K562 (cell line): ENCODE results near the gene ZCCHC3. TPM values are rescaled to one million over a fixed set of nuclear protein-coding genes. Genes with fewer than 3 reads are reported as not detected.

Source experiments
- ATAC-seq: fragments of 200-7000 bp; cut with Tn5 transposase; 3 replicates; pipeline ENCODE4 v1.9.1; 2020; ENCODE audit warnings: moderate library complexity
- BruUV-seq: library from RNA; stranded (reverse); fragments of 400-500 nt; replicated peaks from 2 replicates; lab custom pipeline; 2021; lab: Mats Ljungman, UMichigan
- CTCF ChIA-PET: fragments of 300-600 bp; formaldehyde crosslinking; extraction: SDS; loops from one replicate; lab custom pipeline; 2021; ENCODE audit warnings: low intra/inter-chr PET ratio; lab: Yijun Ruan, JAX
- POLR2A ChIA-PET: fragments of 300-600, 350-650 bp; sonication (Branson Sonifier 250); formaldehyde crosslinking; extraction: SDS; loops from one replicate; lab custom pipeline; 2021; ENCODE audit warnings: antibody characterized with exemption, inconsistent platforms; lab: Yijun Ruan, JAX
- DNase-seq, 4 experiments: peaks; one replicate each; pipeline versions ENCODE4 v3.0.0 to v3.0.0-alpha.2; 2011 to 2018; ENCODE audit warnings: low spot score in 3 of 4, mixed read lengths in 3 of 4; ENCODE audit errors: extremely low read depth in 1 of 4
- FAIRE-seq: peaks from 2 replicates; lab custom pipeline; 2011; peaks lifted over from hg19 to GRCh38; lab: Jason Lieb, UNC
- H2AFZ ChIP-seq: 2 replicates; pipeline ENCODE4 v1.6.0; 2011; ENCODE audit warnings: low read depth, low read length, control low read depth, inconsistent platforms
- H3K27ac ChIP-seq: fragments of 200-600 bp; 3 replicates; pipeline ENCODE4 v1.8.0; 2011; ENCODE audit warnings: low read depth, mild to moderate bottlenecking, control low read depth, inconsistent platforms, low read length, moderate library complexity, mixed read lengths; ENCODE audit errors: extremely low read depth
- H3K27me3 ChIP-seq, 2 experiments: fragments of 300-600 bp in 1 of 2; 2 replicates in 1 of 2; 3 replicates in 1 of 2; pipeline versions ENCODE4 v1.6.0 to v1.8.0; 2011; ENCODE audit warnings: inconsistent platforms in 2 of 2, low read length in 2 of 2, mild to moderate bottlenecking in 1 of 2, mixed read lengths in 1 of 2, moderate library complexity in 1 of 2; ENCODE audit not compliant: control insufficient read depth in 2 of 2, insufficient read depth in 2 of 2
- H3K36me3 ChIP-seq: fragments of 300-600 bp; 3 replicates; pipeline ENCODE4 v1.8.0; 2011; ENCODE audit warnings: mild to moderate bottlenecking, low read length, inconsistent platforms; ENCODE audit not compliant: control insufficient read depth, insufficient read depth
- H3K4me1 ChIP-seq, 2 experiments: fragments of 200-600 bp in 1 of 2; replicated peaks in 1 of 2; 2 replicates in 1 of 2; 3 replicates in 1 of 2; pipeline versions ENCODE4 v1.5.1 to v1.8.0; 2011; ENCODE audit warnings: inconsistent platforms in 2 of 2, low read length in 2 of 2, mild to moderate bottlenecking in 1 of 2, mixed read lengths in 1 of 2, moderate library complexity in 1 of 2; ENCODE audit not compliant: control insufficient read depth in 2 of 2, insufficient read depth in 2 of 2
- H3K4me2 ChIP-seq: 2 replicates; pipeline ENCODE4 v1.6.1; 2011; ENCODE audit warnings: low read length, control low read depth, inconsistent platforms, mixed read lengths; ENCODE audit not compliant: insufficient read depth
- H3K4me3 ChIP-seq: fragments of 200-600 bp; sonication (generic), shearing (Covaris generic); 2 replicates; pipeline ENCODE4 v1.5.1; 2016; ENCODE audit warnings: control low read depth, inconsistent platforms
- H3K79me2 ChIP-seq: fragments of 200-600 bp; 3 replicates; pipeline ENCODE4 v1.8.0; 2011; ENCODE audit warnings: low read length, inconsistent platforms; ENCODE audit not compliant: control insufficient read depth, insufficient read depth
- H3K9ac ChIP-seq, 2 experiments: 2 replicates each; pipeline versions ENCODE4 v1.6.0 to v1.6.1; 2011; ENCODE audit warnings: low read depth in 2 of 2, low read length in 2 of 2, control low read depth in 1 of 2, inconsistent platforms in 1 of 2, mild to moderate bottlenecking in 1 of 2, mixed read lengths in 1 of 2; ENCODE audit not compliant: insufficient read depth in 1 of 2
- H3K9me1 ChIP-seq: one replicate; pipeline ENCODE4 v1.6.0; 2011; ENCODE audit warnings: inconsistent platforms, mild to moderate bottlenecking, low read length, moderate library complexity; ENCODE audit not compliant: control insufficient read depth, insufficient read depth
- H3K9me3 ChIP-seq: replicated peaks from 2 replicates; pipeline ENCODE4 v1.5.1; 2011; ENCODE audit warnings: low read depth, low read length, inconsistent platforms; ENCODE audit not compliant: control insufficient read depth, insufficient read depth
- H4K20me1 ChIP-seq: replicated peaks from 2 replicates; pipeline ENCODE4 v1.6.1; 2011; ENCODE audit warnings: low read length, inconsistent platforms, mixed read lengths; ENCODE audit not compliant: control insufficient read depth, insufficient read depth
- CC2D1A ChIP-seq: fragments of 450-650 bp; IDR thresholded peaks from 2 replicates; pipeline ENCODE4 v1.6.1; 2017; ENCODE audit warnings: mild to moderate bottlenecking
- CREB3L1 ChIP-seq: fragments of 450-650 bp; IDR thresholded peaks from 2 replicates; pipeline ENCODE4 v1.6.1; 2014; ENCODE audit warnings: low read depth, mild to moderate bottlenecking, moderate library complexity, borderline replicate concordance
- HMG20B ChIP-seq: fragments of 250-450 bp; sonication (Bioruptor Pico); IDR thresholded peaks from 2 replicates; pipeline ENCODE4 v1.5.0; 2021; ENCODE audit warnings: mild to moderate bottlenecking
- HOXB6 ChIP-seq: fragments of 250-450 bp; sonication (Bioruptor Pico); IDR thresholded peaks from 2 replicates; pipeline ENCODE4 v1.5.1; 2022; ENCODE audit warnings: mild to moderate bottlenecking, borderline replicate concordance
- L3MBTL2 ChIP-seq: fragments of 450-650 bp; IDR thresholded peaks from 2 replicates; pipeline ENCODE4 v1.6.1; 2016; ENCODE audit warnings: mild to moderate bottlenecking, moderate library complexity
- LCOR ChIP-seq: sonication (generic); formaldehyde crosslinking; IDR thresholded peaks from 2 replicates; pipeline ENCODE4 v1.8.0; 2022; ENCODE audit warnings: mild to moderate bottlenecking, missing genetic modification reagents
- MAFG ChIP-seq: fragments of 450-650 bp; conservative IDR thresholded peaks from 2 replicates; pipeline ENCODE4 v1.6.1; 2016; ENCODE audit warnings: missing genetic modification characterization, missing compliant biosample characterization
- MIER1 ChIP-seq: fragments of 450-650 bp; IDR thresholded peaks from 2 replicates; pipeline ENCODE4 v1.6.1; 2016; ENCODE audit warnings: antibody characterized with exemption, mild to moderate bottlenecking, low read depth
- NELFE ChIP-seq: IDR thresholded peaks from 2 replicates; pipeline ENCODE4 v1.6.1; 2011; ENCODE audit warnings: mild to moderate bottlenecking; ENCODE audit not compliant: insufficient read depth, insufficient read length
- NFIX ChIP-seq: fragments of 250-450 bp; sonication (Bioruptor Pico); IDR thresholded peaks from 2 replicates; pipeline ENCODE4 v1.4.0; 2020; ENCODE audit warnings: low read depth, mild to moderate bottlenecking, moderate library complexity
- RBFOX2 ChIP-seq: fragments of 200-400 bp; formaldehyde crosslinking; IDR thresholded peaks from 2 replicates; pipeline ENCODE4 v1.6.1; 2017; ENCODE audit warnings: low read depth, mild to moderate bottlenecking, low read length, moderate library complexity
- SMAD2 ChIP-seq: fragments of 150-350 bp; IDR thresholded peaks from 2 replicates; pipeline ENCODE4 v1.6.1; 2014; ENCODE audit warnings: low read depth, mild to moderate bottlenecking, low read length
- TGIF2 ChIP-seq: sonication (generic); formaldehyde crosslinking; IDR thresholded peaks from 2 replicates; pipeline ENCODE4 v1.8.1; 2022; ENCODE audit warnings: mild to moderate bottlenecking, missing genetic modification reagents, moderate library complexity
- ZBTB49 ChIP-seq: sonication (generic); formaldehyde crosslinking; IDR thresholded peaks from 2 replicates; pipeline ENCODE4 v1.8.0; 2022; ENCODE audit warnings: missing genetic modification reagents, mild to moderate bottlenecking, borderline replicate concordance
- ZFP36 ChIP-seq: fragments of 150-350 bp; IDR thresholded peaks from 2 replicates; pipeline ENCODE4 v1.6.1; 2018; ENCODE audit warnings: low read length, low read depth; ENCODE audit not compliant: partially characterized antibody
- ZNF668 ChIP-seq: fragments of 250-450 bp; sonication (Bioruptor Pico); IDR thresholded peaks from 2 replicates; pipeline ENCODE4 v1.8.0; 2022; ENCODE audit warnings: mild to moderate bottlenecking, inconsistent platforms
- ZNF79 ChIP-seq: fragments of 250-450 bp; sonication (Bioruptor Pico); IDR thresholded peaks from 2 replicates; pipeline ENCODE4 v1.4.0; 2020; ENCODE audit warnings: low read depth, mild to moderate bottlenecking, moderate library complexity
- WGBS: fragments of 100-300 bp; shearing (Covaris generic); methylation state at CpG from one replicate; pipeline ENCODE4 v1.1.6; 2016; ENCODE audit warnings: low coverage, mixed read lengths; ENCODE audit not compliant: insufficient coverage; ENCODE audit errors: missing lambda C conversion rate; 5-methylcytosine and 5-hydroxymethylcytosine counted together
- in situ Hi-C: fragments of 300-500 bp; cut with MboI; formaldehyde crosslinking; loops from 4 replicates; pipeline ENCODE4 v1.15.0; 2018; ENCODE audit warnings: inconsistent platforms, mixed read lengths
- intact Hi-C: fragments of 100-400 bp; cut with micrococcal nuclease; formaldehyde crosslinking; loops from 2 replicates; pipeline ENCODE4 v1.14.2; 2022
- polyA plus RNA-seq, 8 experiments: library from polyadenylated mRNA; depleted of rRNA in 4 of 8; stranded (reverse) in 5 of 8; unstranded in 3 of 8; fragments of >200 nt; fragmentation: Nextera tagmentation in 2 of 8; fragmentation: Illumina TruSeq in 1 of 8; extraction: Ambion mirVana in 2 of 8; extraction: Trizol in 1 of 8; gene quantifications; 2 replicates each; pipeline versions ENCODE4 v1.2.1 to v1.2.3, GENCODE V29; 2011 to 2014; ENCODE audit warnings: inconsistent platforms in 1 of 8, missing spikeins in 1 of 8
- total RNA-seq, 7 experiments: library from RNA; depleted of rRNA in 6 of 7; stranded (reverse); fragments of >200 nt in 6 of 7; fragmentation: Illumina TruSeq in 2 of 7; extraction: Trizol in 2 of 7; gene quantifications; 2 replicates each; pipeline versions ENCODE4 v1.2.1 to v1.2.3, GENCODE V29; 2011 to 2021; ENCODE audit warnings: low replicate concordance in 1 of 7
- TF ChIP-seq, protein P1 (sequence below): conservative IDR thresholded peaks from 2 replicates; pipeline ENCODE4 v1.6.1; 2011; ENCODE audit warnings: low read depth, mild to moderate bottlenecking, low read length; ENCODE audit not compliant: control insufficient read depth

ZCCHC3 gene
- total and polyA plus RNA-seq, 9 of the 15 experiments (the other 6 are each of a cell fraction or from before 2014, with no cell fraction given), result 2.8 to 23.3 (median 16.5) TPM

DNA sequence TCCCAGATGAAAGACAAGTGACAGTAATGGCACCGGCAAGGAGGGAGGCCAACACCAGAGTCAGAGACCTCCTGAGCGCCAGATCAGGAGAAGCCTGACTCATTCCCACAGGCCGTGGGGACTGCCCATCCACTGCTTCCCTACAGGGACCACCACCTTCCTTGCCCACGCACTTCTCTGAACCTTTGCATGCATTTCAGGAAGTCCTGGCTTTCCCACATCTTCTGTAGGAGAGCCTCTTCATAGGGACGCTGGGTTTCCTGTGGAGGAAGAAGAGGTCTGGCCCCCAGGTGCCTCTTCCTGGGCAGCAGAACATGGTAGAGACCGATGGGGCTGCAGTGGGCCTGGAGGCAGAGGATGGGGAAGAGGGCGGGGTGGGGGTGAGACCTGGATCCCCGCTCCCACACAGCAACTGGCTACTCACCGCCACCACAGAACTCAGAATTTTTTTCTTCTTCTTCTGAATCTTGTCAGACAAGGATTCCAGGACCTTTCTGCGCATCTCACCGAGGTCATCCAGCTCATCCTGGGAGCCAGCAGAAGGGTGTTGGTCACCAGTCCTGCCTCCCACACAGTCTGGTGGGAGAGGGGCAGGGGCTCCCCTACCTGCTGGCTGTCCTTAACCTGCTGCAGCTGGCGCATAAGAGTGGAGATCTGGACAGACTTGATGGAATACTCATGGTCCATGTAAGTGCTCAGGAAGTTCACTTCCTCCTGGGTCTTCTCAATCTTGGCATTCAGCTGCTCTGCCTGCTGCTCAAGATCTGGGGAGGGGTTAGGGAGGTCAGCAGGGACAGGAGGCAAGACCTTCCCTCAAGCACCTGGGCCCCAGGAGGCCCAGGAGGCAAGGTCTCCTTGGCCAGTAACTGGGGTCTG, 20.5 kb upstream of the ZCCHC3 start:
- Histone ChIP-seq H4K20me1 (no peaks in the 10 kb centered on the region), H3K9me1 (no peaks in the 10 kb centered on the region), H3K4me1 (no peaks in the 10 kb centered on the region), H3K36me3 (peaks cover 46% of the 10 kb centered on the region; the same call in 2 of the 3 replicates), H3K4me2 (no peak overlapping the region), H3K27ac (no peak overlapping the region), H3K27me3 (no peaks in the 10 kb centered on the region), H3K4me3 (no peak overlapping the region), H3K9me3 (no peaks in the 10 kb centered on the region), H3K79me2 (no peaks in the 10 kb centered on the region), H3K9ac (no peak overlapping the region), H2AFZ (no peak overlapping the region)
- intact Hi-C loops (no loop called here), in situ Hi-C loops (no loop called here)
- CTCF ChIA-PET, result no interaction called here
- DNase-seq, result no peak
- BruUV-seq, result no TSS peak
- POLR2A ChIA-PET, result no interaction called here
- ATAC-seq, result no peak
- no peak for FAIRE-seq
- WGBS, result 79% methylated on average over 6 of the region's 12 CpGs
- TF ChIP-seq MIER1, result no peak
- TF ChIP-seq NELFE, result no peak
- no peak for TF ChIP-seq ZNF79
- TF ChIP-seq, protein P1, sequence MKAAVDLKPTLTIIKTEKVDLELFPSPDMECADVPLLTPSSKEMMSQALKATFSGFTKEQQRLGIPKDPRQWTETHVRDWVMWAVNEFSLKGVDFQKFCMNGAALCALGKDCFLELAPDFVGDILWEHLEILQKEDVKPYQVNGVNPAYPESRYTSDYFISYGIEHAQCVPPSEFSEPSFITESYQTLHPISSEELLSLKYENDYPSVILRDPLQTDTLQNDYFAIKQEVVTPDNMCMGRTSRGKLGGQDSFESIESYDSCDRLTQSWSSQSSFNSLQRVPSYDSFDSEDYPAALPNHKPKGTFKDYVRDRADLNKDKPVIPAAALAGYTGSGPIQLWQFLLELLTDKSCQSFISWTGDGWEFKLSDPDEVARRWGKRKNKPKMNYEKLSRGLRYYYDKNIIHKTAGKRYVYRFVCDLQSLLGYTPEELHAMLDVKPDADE, result no peak
- TF ChIP-seq LCOR (CRISPR knock-in tag), result no peak
- no peak for TF ChIP-seq HMG20B (CRISPR knock-in tag)
- no peak for TF ChIP-seq NFIX (CRISPR knock-in tag)
- TF ChIP-seq ZBTB49 (CRISPR knock-in tag), result no peak
- TF ChIP-seq RBFOX2, result no peak
- no peak for TF ChIP-seq SMAD2
- no peak for TF ChIP-seq ZNF668 (CRISPR knock-in tag)
- TF ChIP-seq CREB3L1, result no peak
- TF ChIP-seq L3MBTL2, result no peak
- TF ChIP-seq CC2D1A, result no peak
- no peak for TF ChIP-seq HOXB6 (CRISPR knock-in tag)
- TF ChIP-seq TGIF2, result no peak
- no peak for TF ChIP-seq MAFG (tag)
- no peak for TF ChIP-seq ZFP36
